HepG2 (cell line): ENCODE data around the gene GUK1.

Source experiments
- CBFB ChIP-seq: sonication (generic); formaldehyde crosslinking; IDR thresholded peaks from 2 replicates; pipeline ENCODE4 v1.4.0; 2020; ENCODE audit warnings: missing genetic modification reagents
- FOXC1 ChIP-seq: sonication (generic); formaldehyde crosslinking; IDR thresholded peaks from 2 replicates; pipeline ENCODE4 v1.8.0; 2022; ENCODE audit warnings: mild to moderate bottlenecking, missing genetic modification reagents, borderline replicate concordance
- FOXK2 ChIP-seq: fragments of 450-650 bp; IDR thresholded peaks from 2 replicates; pipeline ENCODE4 v1.6.1; 2016
- HNF4G ChIP-seq, 2 experiments: sonication (generic) in 1 of 2; formaldehyde crosslinking in 1 of 2; IDR thresholded peaks; 2 replicates each; pipeline versions ENCODE4 v1.4.0 to v1.6.1; 2011 to 2020; ENCODE audit warnings: borderline replicate concordance in 2 of 2, low read depth in 2 of 2, mild to moderate bottlenecking in 2 of 2, low read length in 1 of 2, missing genetic modification reagents in 1 of 2, moderate library complexity in 1 of 2
- KLF9 ChIP-seq: IDR thresholded peaks from 2 replicates; pipeline ENCODE4 v1.6.1; 2016; ENCODE audit warnings: low read depth
- RELA ChIP-seq: sonication (generic); formaldehyde crosslinking; IDR thresholded peaks from 2 replicates; pipeline ENCODE4 v1.4.0; 2020; ENCODE audit warnings: missing genetic modification reagents
- SIN3A ChIP-seq: IDR thresholded peaks from 2 replicates; pipeline ENCODE4 v1.6.1; 2011; ENCODE audit warnings: low read depth, mild to moderate bottlenecking, control low read depth, low read length, borderline replicate concordance
- ZSCAN29 ChIP-seq: sonication (generic); formaldehyde crosslinking; conservative IDR thresholded peaks from 2 replicates; pipeline ENCODE4 v1.4.0; 2020; ENCODE audit warnings: mild to moderate bottlenecking, missing genetic modification reagents
- TF ChIP-seq, protein P1 (sequence below), 2 experiments: fragments of 450-650 bp in 1 of 2; sonication (generic) in 1 of 2; formaldehyde crosslinking in 1 of 2; IDR thresholded peaks; 2 replicates each; pipeline versions ENCODE4 v1.6.1 to v1.8.0; 2016 to 2022; ENCODE audit warnings: antibody characterized with exemption in 1 of 2, mild to moderate bottlenecking in 1 of 2, missing genetic modification reagents in 1 of 2

DNA sequence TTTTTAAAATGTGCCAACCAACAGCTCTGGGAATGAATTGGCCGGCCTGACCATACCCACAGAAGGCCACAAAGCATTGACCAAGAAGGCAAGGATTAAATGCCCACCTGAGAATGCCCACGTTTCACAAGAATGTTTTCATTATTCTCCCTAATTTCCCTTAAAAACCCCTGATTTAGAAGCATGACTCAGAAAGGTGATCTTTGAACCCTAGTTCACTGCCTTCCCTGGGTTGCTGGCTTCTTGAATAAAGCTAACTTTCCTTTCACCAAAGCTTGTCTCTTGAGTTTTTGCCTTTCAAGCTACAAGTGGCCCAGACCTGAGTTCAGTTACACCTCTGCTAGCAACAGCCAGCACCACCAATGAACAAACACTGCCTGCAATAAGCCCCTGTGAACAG, 16.6 kb upstream of the GUK1 start:
- TF ChIP-seq CBFB (no peak), ZSCAN29 (no peak), RELA (CRISPR knock-in tag) (no peak), HNF4G (IDR thresholded peaks at IDR 0.05; ENCODE audit: borderline replicate concordance, low read depth, low read length) (no peak), HNF4G (CRISPR knock-in tag; IDR thresholded peaks at IDR 0.05; ENCODE audit: borderline replicate concordance, low read depth) (no peak), KLF9 (CRISPR knock-in tag) (no peak), SIN3A (no peak), FOXK2 (no peak), FOXC1 (CRISPR knock-in tag) (no peak)
- TF ChIP-seq, protein P1, sequence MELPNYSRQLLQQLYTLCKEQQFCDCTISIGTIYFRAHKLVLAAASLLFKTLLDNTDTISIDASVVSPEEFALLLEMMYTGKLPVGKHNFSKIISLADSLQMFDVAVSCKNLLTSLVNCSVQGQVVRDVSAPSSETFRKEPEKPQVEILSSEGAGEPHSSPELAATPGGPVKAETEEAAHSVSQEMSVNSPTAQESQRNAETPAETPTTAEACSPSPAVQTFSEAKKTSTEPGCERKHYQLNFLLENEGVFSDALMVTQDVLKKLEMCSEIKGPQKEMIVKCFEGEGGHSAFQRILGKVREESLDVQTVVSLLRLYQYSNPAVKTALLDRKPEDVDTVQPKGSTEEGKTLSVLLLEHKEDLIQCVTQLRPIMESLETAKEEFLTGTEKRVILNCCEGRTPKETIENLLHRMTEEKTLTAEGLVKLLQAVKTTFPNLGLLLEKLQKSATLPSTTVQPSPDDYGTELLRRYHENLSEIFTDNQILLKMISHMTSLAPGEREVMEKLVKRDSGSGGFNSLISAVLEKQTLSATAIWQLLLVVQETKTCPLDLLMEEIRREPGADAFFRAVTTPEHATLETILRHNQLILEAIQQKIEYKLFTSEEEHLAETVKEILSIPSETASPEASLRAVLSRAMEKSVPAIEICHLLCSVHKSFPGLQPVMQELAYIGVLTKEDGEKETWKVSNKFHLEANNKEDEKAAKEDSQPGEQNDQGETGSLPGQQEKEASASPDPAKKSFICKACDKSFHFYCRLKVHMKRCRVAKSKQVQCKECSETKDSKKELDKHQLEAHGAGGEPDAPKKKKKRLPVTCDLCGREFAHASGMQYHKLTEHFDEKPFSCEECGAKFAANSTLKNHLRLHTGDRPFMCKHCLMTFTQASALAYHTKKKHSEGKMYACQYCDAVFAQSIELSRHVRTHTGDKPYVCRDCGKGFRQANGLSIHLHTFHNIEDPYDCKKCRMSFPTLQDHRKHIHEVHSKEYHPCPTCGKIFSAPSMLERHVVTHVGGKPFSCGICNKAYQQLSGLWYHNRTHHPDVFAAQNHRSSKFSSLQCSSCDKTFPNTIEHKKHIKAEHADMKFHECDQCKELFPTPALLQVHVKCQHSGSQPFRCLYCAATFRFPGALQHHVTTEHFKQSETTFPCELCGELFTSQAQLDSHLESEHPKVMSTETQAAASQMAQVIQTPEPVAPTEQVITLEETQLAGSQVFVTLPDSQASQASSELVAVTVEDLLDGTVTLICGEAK (IDR thresholded peaks at IDR 0.05): no peak
- TF ChIP-seq, protein P1 (CRISPR knock-in tag; IDR thresholded peaks at IDR 0.05): no peak
